ENCODE data around the gene ROCK2.

DNA sequence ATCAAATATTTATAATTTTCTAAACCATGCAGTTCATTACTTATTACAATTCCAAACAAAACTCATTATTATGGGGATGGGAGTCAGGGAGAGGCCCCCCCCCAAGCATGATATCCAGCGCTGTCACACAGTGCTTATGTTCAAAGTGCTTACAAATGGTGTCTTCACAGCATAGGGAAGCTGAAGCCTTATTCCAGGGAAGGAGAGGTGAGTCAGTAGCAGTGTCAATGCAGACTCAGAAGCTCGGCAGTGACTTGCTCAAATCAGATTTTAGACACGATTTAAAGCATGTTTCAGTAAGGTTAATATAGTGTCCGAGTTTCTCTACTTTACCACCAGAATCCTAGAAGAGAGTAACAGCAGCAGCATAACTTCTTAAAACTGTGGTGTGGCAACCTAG is 164.5 kb downstream of the ROCK2 start:
- TF ChIP-seq, protein P1, sequence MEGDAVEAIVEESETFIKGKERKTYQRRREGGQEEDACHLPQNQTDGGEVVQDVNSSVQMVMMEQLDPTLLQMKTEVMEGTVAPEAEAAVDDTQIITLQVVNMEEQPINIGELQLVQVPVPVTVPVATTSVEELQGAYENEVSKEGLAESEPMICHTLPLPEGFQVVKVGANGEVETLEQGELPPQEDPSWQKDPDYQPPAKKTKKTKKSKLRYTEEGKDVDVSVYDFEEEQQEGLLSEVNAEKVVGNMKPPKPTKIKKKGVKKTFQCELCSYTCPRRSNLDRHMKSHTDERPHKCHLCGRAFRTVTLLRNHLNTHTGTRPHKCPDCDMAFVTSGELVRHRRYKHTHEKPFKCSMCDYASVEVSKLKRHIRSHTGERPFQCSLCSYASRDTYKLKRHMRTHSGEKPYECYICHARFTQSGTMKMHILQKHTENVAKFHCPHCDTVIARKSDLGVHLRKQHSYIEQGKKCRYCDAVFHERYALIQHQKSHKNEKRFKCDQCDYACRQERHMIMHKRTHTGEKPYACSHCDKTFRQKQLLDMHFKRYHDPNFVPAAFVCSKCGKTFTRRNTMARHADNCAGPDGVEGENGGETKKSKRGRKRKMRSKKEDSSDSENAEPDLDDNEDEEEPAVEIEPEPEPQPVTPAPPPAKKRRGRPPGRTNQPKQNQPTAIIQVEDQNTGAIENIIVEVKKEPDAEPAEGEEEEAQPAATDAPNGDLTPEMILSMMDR (IDR thresholded peaks at IDR 0.05): no peak
- TF ChIP-seq EP300 (IDR thresholded peaks at IDR 0.05): no peak
- no peak for TF ChIP-seq CHD2 (IDR thresholded peaks at IDR 0.05; ENCODE audit: low read length, partially characterized antibody)
- TF ChIP-seq POLR2A (IDR thresholded peaks at IDR 0.05; ENCODE audit: low read length): no peak
